ENCODE measurements around the gene TRPT1.

Gene TRPT1

DNA sequence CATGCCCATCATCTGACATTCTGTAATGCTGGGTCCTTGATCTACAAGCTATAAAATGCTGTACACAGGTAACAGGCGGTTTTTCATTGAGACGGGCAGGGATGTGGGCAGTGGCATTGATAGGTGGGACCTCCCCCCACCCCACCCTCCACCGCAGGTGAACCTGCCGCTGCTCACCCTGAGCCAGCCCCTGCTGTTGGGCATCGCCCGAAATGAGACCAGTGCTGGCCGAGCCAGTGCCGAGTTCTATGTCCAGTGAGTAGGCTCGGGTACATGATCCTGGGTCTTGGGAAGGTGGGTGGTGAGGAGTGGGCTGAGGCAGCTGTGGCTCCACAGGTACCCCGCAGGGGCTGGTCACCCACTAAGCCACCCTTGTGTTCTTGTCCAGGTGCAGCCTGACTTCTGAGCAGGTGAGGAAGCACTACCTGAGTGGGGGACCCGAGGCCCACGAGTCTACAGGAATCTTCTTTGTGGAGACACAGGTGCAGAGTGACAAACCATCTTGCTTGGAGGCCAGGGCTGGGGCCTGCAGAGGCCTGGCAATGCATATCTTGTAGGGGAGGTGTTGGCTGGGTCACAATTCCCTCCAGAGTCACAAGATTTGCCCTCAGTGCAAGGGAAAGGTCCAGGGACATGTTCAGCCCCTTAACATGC, 3.2 kb upstream of the TRPT1 start:
- no peak for DNase-seq

DNA sequence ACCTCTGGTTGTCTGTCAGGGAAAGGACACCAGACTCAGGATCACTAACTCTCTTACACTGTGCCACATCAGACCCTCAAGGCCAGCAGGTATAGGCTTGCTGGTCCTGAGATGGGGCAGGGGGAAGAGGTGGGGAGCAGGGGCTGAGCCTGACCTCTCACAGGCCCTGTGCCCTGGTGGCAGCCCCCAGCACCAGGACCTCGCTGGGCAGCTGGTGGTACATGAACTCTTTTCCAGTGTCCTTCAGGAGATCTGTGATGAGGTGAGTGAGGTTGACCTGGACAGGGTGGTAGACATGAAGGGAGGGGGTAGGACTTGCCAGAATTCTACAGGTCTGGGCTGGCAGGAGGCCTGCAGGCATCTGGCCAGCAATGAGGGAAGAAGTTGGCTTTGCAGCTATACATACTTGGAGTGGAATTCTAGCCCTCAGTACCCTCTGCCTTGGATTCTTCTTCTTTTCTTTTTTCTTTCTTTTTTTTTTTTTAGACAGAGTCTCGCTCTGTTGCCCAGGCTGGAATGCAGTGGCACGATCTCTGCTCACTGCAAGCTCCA, 1.5 kb upstream of the TRPT1 start:
- DNase-seq = peak; percentile 48

DNA sequence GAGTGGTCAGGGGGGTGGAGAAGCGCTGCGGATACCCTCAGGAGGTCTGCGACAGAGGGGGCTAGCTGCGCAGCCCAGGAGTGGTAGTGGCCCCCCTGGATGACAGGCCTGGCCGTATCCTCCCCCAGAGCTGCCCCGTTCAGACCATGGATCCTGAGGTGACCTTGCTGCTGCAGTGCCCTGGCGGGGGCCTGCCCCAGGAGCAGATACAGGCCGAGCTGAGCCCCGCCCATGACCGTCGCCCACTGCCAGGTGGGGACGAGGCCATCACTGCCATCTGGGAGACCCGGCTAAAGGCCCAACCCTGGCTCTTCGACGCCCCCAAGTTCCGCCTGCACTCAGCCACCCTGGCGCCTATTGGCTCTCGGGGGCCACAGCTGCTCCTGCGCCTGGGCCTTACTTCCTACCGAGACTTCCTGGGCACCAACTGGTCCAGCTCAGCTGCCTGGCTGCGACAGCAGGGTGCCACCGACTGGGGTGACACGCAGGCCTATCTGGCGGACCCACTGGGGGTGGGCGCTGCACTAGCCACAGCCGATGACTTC, 593 bp upstream of the TRPT1 start:
- peak; percentile 87 for DNase-seq

DNA sequence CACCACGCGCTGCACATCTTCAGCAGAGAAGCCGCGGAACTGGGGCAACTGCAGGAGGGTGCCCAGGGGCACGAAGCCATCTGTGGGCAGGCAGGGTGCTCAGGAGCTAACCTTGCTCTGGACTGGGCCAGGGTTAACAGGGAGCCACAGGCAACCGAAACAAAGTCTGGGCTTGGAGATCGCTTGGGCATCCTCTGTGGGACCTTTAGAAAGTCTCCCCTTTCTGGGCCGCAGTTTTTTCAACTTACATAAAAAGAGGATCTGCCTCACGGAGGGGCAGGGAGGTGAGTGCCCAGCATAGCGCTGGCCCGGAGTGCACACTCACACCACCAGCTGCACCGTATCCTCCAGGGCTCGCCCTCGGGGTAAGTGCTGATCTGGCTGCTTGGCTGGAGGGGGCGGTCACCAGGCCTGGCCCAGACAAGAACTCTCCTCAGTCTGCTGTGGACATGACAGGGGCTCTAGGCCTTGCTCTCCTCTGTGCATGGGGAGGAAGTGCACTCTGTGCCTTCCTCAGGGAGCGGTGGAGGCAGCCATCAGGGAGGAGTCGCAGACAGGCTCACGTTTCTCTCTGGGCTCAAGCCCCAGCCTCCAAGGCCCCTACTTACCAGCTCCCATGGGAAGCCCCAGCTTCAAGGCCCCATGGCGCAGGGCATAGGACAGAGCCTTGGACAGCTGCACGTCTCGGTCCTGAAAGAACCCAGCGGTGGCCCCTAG, 937 bp downstream of the TRPT1 start:
- DNase-seq = no peak

DNA sequence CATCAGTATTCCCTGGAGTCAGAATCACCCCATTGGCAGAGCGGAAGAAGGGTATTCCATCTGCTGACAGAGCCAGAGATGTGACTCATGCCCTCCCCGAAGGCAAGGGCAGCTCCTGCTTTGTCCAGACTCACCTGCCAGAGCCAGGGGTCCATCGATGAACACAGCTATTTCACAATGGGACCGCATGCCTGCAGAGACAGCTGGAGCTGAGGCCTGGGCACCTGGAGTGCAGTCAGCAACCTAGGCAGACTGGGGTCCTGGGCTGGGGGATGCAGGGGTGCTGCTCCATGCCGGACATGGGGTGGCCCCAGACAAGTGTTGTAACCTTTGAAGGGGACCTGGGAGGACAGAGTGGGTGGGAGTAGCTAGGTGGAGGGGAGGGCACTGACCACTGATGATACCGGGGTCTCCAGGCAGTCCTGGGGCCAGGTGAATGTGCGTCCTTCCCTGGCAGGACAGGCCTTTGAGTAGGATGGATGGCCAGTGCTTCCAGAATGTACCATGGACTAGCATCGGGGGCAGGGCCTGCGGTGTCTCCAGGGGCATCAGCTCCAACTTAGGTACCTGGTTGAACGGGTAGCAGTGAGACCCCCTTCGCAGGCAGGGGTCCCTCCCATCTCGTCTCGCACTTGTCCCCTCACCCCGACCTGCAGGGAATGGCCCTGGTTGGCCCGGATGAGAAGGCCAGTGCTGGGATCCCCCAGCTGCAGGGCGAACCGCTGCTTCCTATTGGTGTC, 1.7 kb downstream of the TRPT1 start:
- no peak for DNase-seq

DNA sequence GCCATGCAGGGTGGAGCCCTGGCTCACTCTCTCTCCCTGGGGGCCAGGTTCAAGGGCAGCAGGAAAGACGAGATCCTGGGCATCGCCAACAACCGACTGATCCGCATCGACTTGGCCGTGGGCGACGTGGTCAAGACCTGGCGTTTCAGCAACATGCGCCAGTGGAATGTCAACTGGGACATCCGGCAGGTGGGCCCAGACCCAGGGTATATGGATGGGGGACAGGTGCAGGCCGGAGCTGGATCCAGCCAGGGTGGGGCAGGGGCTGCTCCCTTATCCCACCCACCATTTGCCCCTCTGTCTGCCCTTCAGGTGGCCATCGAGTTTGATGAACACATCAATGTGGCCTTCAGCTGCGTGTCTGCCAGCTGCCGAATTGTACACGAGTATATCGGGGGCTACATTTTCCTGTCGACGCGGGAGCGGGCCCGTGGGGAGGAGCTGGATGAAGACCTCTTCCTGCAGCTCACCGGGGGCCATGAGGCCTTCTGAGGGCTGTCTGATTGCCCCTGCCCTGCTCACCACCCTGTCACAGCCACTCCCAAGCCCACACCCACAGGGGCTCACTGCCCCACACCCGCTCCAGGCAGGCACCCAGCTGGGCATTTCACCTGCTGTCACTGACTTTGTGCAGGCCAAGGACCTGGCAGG, 2.9 kb downstream of the TRPT1 start:
- no peak for DNase-seq

DNA sequence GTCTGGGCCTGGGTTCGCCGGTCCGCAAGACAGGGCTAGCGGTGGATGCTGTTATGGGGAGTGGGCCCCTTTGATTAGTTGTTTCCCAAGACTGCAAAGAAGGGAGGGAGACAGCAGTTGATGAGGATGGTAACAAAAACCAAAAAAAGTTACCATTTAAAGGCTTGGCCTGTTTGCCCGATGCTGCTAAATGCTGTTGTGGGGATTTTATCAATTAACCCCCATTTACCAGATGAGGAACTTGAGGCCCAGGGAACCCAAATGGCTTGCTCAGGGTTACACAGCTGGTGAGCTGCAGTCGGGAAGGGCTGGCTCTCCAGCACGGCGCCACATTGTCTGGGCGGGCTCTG, 3.4 kb downstream of the TRPT1 start:
- DNase-seq = no peak

DNA sequence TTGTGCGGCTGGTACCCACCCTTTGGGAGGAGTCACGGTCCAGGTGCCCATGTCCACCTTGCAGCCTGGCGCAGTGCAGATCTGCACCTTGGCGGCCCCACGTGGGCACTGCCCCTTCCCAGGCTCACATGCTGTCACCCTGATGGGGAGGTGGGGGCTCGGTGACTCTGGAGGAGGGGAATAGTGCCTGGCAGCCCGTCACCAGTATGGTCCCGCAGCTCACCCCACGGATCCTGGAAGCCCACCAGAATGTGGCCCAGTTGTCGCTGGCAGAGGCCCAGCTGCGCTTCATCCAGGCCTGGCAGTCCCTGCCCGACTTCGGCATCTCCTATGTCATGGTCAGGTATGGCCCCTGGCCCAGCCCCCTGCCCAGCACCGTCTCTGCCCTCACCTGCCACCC, 5.2 kb downstream of the TRPT1 start:
- no peak for DNase-seq

DNA sequence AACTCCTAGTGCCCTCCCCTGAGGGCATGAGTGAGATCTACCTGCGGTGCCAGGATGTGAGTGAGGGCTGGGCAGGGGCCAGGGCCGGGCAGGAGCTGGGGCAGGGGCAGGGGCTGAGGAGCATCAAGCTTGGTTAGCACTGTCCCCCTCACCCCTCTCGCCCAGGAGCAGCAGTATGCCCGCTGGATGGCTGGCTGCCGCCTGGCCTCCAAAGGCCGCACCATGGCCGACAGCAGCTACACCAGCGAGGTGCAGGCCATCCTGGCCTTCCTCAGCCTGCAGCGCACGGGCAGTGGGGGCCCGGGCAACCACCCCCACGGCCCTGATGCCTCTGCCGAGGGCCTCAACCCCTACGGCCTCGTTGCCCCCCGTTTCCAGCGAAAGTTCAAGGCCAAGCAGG, 5.7 kb downstream of the TRPT1 start:
- no peak for DNase-seq

DNA sequence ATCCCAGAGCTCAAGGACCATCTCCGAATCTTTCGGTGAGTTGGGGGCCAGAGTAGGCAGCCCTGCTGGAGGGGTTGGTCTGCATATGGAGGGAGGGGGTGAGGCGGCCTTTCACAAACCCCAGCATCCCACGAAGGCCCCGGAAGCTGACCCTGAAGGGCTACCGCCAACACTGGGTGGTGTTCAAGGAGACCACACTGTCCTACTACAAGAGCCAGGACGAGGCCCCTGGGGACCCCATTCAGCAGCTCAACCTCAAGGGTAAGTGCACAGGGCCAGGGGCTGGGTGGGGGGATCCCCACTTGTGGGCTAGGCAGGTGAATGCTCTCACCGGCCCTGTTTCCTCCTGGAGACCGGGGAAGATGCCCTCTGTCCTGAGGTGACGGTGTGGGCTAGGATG, 6.2 kb downstream of the TRPT1 start:
- DNase-seq = no peak

DNA sequence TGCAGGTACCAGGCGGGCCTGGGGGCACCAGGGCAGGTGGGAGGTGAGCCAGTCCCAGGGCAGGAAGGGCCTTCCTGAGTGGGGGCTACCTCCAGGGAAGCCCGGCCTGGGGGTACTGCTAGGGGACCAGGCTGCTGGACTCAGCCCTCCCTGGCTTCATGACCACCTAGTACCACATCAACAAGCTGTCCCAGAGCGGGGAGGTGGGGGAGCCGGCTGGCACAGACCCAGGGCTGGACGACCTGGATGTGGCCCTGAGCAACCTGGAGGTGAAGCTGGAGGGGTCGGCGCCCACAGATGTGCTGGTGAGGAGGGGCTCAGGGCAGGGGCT, 6.7 kb downstream of the TRPT1 start:
- no peak for DNase-seq

DNA sequence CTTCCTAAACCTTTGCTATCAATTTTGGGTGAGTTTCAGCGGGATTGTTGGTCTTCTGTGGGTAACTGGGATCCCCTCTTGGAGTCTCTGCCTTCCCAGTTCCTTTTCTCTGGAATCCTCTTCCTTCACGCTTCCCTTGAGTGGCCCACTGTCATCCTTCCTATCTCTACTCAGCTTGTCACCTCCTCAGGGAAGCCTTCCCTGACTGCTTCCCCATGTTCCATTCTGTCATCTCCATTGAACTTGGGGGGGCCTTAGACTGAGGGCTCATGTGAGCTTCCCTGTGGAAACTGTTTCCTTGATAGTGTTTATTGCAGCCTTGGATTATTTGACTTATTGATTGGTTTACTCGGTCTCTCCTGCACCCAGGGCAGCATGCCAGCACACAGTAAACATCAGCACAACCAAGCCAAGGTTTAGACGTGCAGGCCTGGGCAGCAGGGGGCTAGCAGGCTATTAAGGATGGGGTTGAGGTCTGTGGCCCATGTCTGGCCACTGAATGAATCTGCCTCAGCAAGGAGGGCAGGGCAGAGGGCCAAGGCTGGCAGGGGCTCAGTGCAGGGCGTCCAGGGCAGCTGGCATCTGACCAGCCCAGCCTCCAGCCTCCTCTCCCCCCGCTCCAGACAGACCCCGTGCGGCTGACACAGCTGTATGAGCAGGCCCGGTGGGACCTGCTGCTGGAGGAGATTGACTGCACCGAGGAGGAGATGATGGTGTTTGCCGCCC, 7.2 kb downstream of the TRPT1 start:
- DNase-seq = no peak

DNA sequence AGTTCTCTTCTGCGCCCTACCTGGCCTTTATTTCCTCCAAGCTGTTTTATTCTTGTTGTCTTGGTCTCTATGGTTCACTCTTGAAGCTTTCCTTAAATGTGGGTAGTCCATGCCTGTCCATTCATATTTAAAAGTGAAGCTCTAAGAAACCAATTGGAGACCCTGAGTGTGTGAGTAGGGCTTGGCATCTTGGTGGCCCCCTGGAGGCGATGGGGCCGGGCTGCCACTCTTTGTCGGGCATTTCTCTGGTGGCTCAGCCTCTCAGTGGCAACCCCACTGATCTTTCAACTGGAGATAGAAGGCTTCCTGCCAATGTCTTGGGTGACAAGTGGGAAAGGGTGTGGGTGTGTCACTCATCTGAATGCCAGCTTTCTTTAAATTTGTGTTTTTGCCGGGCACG, 9.1 kb downstream of the TRPT1 start:
- no peak for DNase-seq

DNA sequence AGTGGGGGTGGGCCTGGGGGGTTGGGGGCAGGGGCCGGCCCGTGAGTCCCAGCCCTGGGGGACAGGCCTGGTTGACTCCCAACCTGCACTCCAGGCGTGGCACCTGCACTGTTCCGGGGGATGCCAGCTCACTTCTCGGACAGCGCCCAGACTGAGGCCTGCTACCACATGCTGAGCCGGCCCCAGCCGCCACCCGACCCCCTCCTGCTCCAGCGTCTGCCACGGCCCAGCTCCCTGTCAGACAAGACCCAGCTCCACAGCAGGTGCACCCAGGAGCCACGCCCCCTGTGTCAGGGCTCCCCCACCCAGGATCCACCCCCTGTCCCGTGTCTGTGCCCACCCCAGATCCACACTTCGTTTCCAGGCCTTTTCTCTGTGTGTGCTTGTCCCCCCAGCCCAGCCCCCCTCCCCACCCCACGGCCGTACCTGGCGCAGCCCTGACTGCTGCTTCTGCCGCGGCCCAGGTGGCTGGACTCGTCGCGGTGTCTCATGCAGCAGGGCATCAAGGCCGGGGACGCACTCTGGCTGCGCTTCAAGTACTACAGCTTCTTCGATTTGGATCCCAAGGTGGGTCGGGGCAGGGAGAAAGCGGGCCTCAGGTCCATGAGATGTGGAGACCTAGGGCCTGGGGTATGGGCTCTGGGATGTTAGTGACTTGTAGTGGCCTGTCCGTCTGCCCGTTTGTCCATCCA, 14.7 kb downstream of the TRPT1 start:
- DNase-seq = no peak

DNA sequence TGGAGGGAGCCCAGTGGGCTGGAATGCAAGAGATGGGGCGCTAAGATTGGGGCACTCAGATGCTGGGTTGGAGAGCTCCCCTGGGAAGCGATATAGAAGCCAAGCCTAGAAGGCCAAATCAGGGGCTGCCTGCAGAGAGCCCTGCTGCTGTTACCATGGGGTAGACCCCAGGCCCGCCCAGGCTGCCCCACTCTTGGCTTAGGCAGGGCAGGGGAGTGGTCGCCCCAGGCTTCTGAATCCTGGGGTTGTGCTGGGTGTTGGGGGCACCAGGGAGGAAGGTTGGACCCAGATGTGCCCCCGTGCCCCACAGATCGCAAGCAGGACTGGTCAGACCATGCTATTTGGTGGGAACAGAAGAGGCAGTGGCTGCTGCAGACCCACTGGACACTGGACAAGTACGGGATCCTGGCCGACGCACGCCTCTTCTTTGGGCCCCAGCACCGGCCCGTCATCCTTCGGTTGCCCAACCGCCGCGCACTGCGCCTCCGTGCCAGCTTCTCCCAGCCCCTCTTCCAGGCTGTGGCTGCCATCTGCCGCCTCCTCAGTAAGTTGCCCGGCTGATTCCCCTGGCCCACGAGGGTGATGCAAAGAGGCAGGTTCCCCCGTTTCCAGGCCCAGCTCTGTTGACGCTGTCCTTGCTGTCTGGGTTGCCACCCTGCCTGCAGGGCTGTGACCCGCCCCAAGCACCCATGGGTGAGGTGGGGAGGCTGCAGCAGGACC, 15.5 kb downstream of the TRPT1 start:
- no peak for DNase-seq

DNA sequence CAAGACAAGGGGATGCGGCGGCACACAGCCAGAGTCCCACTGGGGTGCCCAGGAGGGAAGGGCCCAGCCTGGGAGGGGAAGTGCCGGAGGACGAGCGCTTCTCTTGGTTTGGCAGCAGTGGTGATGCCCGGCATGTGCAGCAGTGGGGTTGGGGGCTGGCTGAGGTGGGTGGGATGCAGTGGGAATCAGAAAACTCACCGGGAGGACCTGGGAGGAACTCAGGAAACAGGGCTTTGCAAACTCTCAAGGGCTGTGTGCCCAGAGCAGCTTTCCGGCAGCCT, 16.5 kb downstream of the TRPT1 start:
- no peak for DNase-seq

DNA sequence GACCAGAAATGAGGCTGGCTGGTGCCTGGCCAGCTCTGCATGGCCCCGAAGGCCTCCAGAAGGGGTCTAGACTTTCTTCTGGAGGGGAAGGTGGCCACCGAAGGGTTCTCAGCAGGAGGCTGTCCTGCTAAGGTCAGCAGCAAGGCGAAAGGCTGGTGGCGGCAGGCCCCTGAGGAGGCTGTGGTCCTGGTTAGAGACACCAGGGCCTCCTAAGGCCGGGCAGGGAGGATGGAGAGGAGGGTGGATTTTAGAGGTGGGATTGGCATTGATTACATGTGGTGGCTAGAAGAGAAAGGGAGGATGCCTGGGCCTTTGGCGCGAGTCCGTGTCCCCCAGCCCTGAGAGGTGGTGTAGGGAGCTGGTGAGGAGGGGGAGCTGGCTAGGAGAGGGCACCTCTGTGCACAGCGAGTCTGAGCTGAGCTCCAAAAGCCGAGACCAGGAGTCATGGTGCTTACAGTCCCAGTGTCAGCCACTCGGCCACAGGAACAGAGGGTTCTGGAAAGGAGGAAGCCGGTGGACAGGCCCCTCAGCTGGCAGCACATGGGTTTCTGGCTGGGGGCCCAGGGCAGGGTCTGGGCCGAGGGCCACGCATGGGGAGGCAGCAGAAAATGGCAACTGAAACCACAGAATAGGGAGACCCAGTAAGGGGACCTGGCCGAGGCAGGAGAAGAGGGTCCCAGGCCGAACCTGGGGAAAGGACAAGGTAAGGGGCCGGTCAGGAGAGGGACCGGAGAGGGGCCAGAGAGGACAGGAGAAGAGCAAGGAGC, 17.0 kb downstream of the TRPT1 start:
- DNase-seq = no peak

DNA sequence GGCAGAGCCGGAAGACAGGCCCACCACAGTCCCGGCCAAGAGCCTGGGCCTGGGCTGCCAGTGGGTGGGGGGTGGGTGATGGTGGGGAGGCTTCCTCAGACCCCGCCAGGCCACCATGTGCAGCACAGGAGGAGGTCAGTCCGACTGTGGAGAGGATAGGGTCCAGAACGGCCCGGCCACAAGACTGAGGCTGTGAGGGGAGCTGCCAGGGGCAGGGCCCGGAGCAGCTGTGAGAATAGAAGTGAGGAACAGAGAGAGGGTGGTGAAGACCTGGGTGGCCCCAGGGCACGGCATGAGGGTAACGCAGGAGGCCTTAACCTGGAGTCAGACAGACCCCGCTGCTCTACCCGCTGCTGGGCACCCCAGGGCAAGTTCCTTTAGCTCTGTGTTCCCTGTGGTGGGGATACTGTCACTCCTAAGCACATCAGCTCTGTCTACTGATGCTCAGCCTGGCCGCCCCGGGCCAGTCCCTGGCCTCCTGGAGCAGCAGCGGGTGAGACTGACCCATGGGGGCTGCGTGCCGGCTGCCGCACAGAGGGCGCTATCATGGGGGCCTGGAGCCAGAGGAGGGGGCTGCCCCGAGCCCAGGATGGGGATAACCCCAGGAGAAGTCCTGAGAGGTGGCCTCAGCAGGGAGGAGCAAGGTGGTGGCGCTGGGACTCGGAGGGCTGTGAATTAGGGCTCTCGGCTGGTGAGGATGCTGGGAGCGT, 17.7 kb downstream of the TRPT1 start:
- DNase-seq = no peak

DNA sequence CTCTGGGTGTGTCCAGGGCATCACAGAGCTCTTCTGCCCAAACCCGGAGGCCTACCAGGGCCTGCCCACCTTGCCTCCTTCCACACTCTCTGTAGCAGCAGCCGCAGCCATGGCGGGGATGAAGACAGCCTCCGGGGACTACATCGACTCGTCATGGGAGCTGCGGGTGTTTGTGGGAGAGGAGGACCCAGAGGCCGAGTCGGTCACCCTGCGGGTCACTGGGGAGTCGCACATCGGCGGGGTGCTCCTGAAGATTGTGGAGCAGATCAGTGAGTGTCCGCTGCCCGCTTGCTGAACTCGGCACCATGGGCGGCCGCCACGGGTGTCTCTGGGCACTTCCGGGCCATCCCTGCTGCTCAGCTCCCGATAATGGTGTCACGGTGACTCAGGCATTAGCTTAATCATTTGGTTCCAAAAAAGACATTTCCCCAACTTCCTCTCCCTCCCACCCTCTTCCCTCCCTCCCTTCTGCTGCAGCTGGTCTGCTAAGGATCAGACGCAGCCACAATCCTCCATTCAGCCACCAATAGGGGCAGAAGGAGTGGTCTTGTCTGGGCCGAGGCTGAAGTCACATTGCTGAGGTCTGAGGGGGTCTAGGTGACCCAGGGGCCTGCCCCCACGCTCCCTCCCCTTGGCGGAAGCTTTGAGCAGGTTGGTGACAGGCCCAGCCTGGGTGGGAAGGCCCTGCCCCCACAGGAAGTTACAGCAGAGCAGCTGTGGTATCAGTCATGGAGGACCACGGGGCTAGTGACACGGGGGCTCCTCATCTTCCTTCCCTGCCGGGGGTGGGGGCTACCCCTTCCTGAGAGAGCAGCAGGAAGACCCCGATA, 18.5 kb downstream of the TRPT1 start:
- peak; percentile 23 for DNase-seq

Data from RPMI8226 (cell line).